ENCODE results near the gene DNAJC13. TPM values are rescaled to one million over a fixed set of nuclear protein-coding genes. Genes with fewer than 3 reads are reported as not detected.

Gene DNAJC13
- total and polyA plus RNA-seq, 2 of the 8 experiments (the other 6 are each of a cell fraction or from before 2014, with no cell fraction given): 7.9 to 28.8 TPM

- Histone ChIP-seq H3K14ac (ENCODE audit: insufficient read length) (no peak overlapping the region), H3K27me3 (replicated peaks in 1 of 4; ENCODE audit: control insufficient read depth in 3 of 4, extremely low read depth in 1 of 4, insufficient read depth in 3 of 4, low read length in 3 of 4) (no peaks in the 10 kb centered on the region), H3K27ac (ENCODE audit: low read depth, low read length) (peak overlapping the region; percentile 84), H2BK15ac (ENCODE audit: low read length) (no peak overlapping the region), H4K91ac (replicated peaks; ENCODE audit: insufficient read length, low read length) (peak overlapping the region; percentile 98), H4K5ac (ENCODE audit: insufficient read length, low read depth, low read length) (peak overlapping the region; percentile 2), H3K79me1 (ENCODE audit: low read depth, low read length) (no peaks in the 10 kb centered on the region; the same call in 1 of the 2 replicates), H3K36me3 (ENCODE audit: control insufficient read depth in 2 of 4, insufficient read depth in 4 of 4, low read length in 3 of 4) (no peaks in the 10 kb centered on the region), H3K4me2 (ENCODE audit: insufficient read depth in 1 of 2, low read depth in 2 of 2, low read length in 2 of 2) (peak overlapping the region; percentile 42 to 63), H4K20me1 (replicated peaks in 1 of 2; ENCODE audit: control insufficient read depth in 1 of 2, insufficient read depth in 2 of 2, low read length in 2 of 2) (no peaks in the 10 kb centered on the region), H3K18ac (ENCODE audit: extremely low read depth, low read length) (peak overlapping the region; percentile 82), H3K9ac (replicated peaks in 1 of 4; ENCODE audit: extremely low read depth in 1 of 4, low read depth in 3 of 4, low read length in 3 of 4) (no peak overlapping the region), H4K8ac (ENCODE audit: extremely low read depth, insufficient read depth, low read length) (no peak overlapping the region), H3K9me3 (ENCODE audit: insufficient read depth in 2 of 2, low read depth in 1 of 2, low read length in 1 of 2) (peaks cover 0 to 4% of the 10 kb centered on the region in 2 experiments; a peak in 1 of 4 replicates), H3K23ac (ENCODE audit: insufficient read length) (no peak overlapping the region), H2BK12ac (ENCODE audit: low read depth, low read length) (peak overlapping the region; percentile 92), H2BK120ac (replicated peaks; ENCODE audit: low read depth, low read length) (peak overlapping the region; percentile 99), H2AFZ (ENCODE audit: low read length) (no peak overlapping the region), H2BK20ac (ENCODE audit: low read length) (peak overlapping the region; percentile 76), H3K56ac (replicated peaks; ENCODE audit: insufficient read length, low read depth, low read length) (no peak overlapping the region), H3K4me3 (ENCODE audit: extremely low read depth in 1 of 4, insufficient read depth in 2 of 4, low read depth in 3 of 4, low read length in 4 of 4) (peak overlapping the region in 2 of 4 experiments; percentile 4 to 46; a peak in 1 of 8 replicates), H3K23me2 (ENCODE audit: low read depth, low read length) (no peaks in the 10 kb centered on the region), H2BK5ac (ENCODE audit: low read depth, low read length) (peak overlapping the region; percentile 98), H3K4me1 (replicated peaks in 1 of 4; ENCODE audit: control insufficient read depth in 3 of 4, insufficient read depth in 4 of 4, low read length in 3 of 4) (peaks cover 18 to 25% (median 21%) of the 10 kb centered on the region in 4 experiments), H3K79me2 (ENCODE audit: control insufficient read depth in 1 of 2, insufficient read depth in 2 of 2, low read length in 2 of 2) (peaks cover 0 to 15% of the 10 kb centered on the region in 2 experiments; a peak in 2 of 4 replicates), H2AK5ac (ENCODE audit: low read depth, low read length) (peak overlapping the region; percentile 89), H3K4ac (replicated peaks; ENCODE audit: insufficient read length, low read depth, low read length) (peak overlapping the region; percentile 100)
- ChIA-PET POLR2A (ENCODE audit: partially characterized antibody) (interaction anchor here (1.2 to 3.5 kb wide), 8 partner anchors 10 to 39 kb away, joined by 3 to 26 read pairs (median 6); partner anchors contain the start of gene DNAJC13), CTCF (ENCODE audit: partially characterized antibody) (interaction anchor here (0.7 to 3.5 kb wide), 7 partner anchors 14 to 170 kb away, joined by 3 to 27 read pairs (median 8); no protein-coding TSS in a partner anchor)
- DNase-seq (ENCODE audit: low read depth in 1 of 2, low spot score in 2 of 2) (peak in 1 of 2 experiments; percentile 66), FAIRE-seq (no peak)
- no peak for TF ChIP-seq GABPA (IDR thresholded peaks at IDR 0.05; ENCODE audit: borderline replicate concordance, insufficient read depth, low read length)
- TF ChIP-seq POLR2A (IDR thresholded peaks at IDR 0.05; ENCODE audit: control extremely low read depth in 1 of 2, low read depth in 2 of 2, low read length in 2 of 2): peak; percentile 53 to 77
- no peak for TF ChIP-seq TAF7 (optimal IDR thresholded peaks at IDR 0.05; ENCODE audit: borderline replicate concordance, low read depth, low read length)
- TF ChIP-seq ASH2L (IDR thresholded peaks at IDR 0.05; ENCODE audit: low read length): peak; percentile 66
- no peak for TF ChIP-seq SAP30 (IDR thresholded peaks at IDR 0.05; ENCODE audit: insufficient read depth, insufficient replicate concordance, low read length)
- no peak for TF ChIP-seq POU5F1 (IDR thresholded peaks at IDR 0.05; ENCODE audit: low read depth, low read length)
- no peak for TF ChIP-seq MAFK (IDR thresholded peaks at IDR 0.05; ENCODE audit: low read depth, low read length)
- no peak for TF ChIP-seq SUZ12 (IDR thresholded peaks at IDR 0.05; ENCODE audit: low read length)
- TF ChIP-seq MAX (IDR thresholded peaks at IDR 0.05): 0 out of 2 replicates have a peak, but pooled peaks have one; percentile 21
- no peak for TF ChIP-seq SRF (IDR thresholded peaks at IDR 0.05; ENCODE audit: low read depth, low read length)
- no peak for TF ChIP-seq NANOG (IDR thresholded peaks at IDR 0.05; ENCODE audit: insufficient read depth, low read depth, low read length, poor library complexity, severe bottlenecking)
- TF ChIP-seq POLR2AphosphoS5 (IDR thresholded peaks at IDR 0.05; ENCODE audit: low read depth, low read length): peak; percentile 77
- no peak for TF ChIP-seq SIRT6 (IDR thresholded peaks at IDR 0.05; ENCODE audit: low read length)
- no peak for TF ChIP-seq EZH2 (IDR thresholded peaks at IDR 0.05; ENCODE audit: low read depth, low read length, severe bottlenecking)
These were observed 34.6 kb upstream of the DNAJC13 start for GRCh38 chr3:132382688-132383194.
